ENCODE measurements around the gene MYRIP. TPM values are rescaled to one million over a fixed set of nuclear protein-coding genes. Genes with fewer than 3 reads are reported as not detected.
"Not testable (repeated sequence)": the region's sequence is repeated elsewhere in the genome, so short reads cannot be mapped to it uniquely, and the experiment has no call there.

The MYRIP gene
- total RNA-seq, 1 donor from 2014 or later: 1.0 TPM

- Histone ChIP-seq H3K9me3 (ENCODE audit: control insufficient read depth in 3 of 3, low read length in 3 of 3) (no peaks in the 10 kb centered on the region), H3K27ac (ENCODE audit: low read depth, low read length) (no peak overlapping the region), H3K27me3 (ENCODE audit: control insufficient read depth in 3 of 3, insufficient read depth in 3 of 3, low read length in 3 of 3) (no peaks in the 10 kb centered on the region), H3K4me1 (ENCODE audit: control insufficient read depth in 3 of 3, insufficient read depth in 3 of 3, low read length in 3 of 3) (peaks cover 0 to 12% (median 10%) of the 10 kb centered on the region in 3 donors), H3K4me3 (ENCODE audit: low read length in 3 of 3) (no peak overlapping the region), H3K9ac (ENCODE audit: low read depth in 1 of 3, low read length in 3 of 3) (no peak overlapping the region), H3K36me3 (ENCODE audit: control insufficient read depth in 3 of 3, insufficient read depth in 3 of 3, low read length in 3 of 3) (no peaks in the 10 kb centered on the region)
Observed at GRCh38 chr3:39781025-39781424, 28.4 kb upstream of the MYRIP start.

GRCh38 chr3:39781632-39782031 is 27.8 kb upstream of the MYRIP start:
- Histone ChIP-seq H3K9me3 (ENCODE audit: control insufficient read depth in 3 of 3, low read length in 3 of 3) (no peaks in the 10 kb centered on the region), H3K4me1 (ENCODE audit: control insufficient read depth in 3 of 3, insufficient read depth in 3 of 3, low read length in 3 of 3) (peaks cover 0 to 12% (median 10%) of the 10 kb centered on the region in 3 donors), H3K36me3 (ENCODE audit: control insufficient read depth in 3 of 3, insufficient read depth in 3 of 3, low read length in 3 of 3) (no peaks in the 10 kb centered on the region), H3K9ac (ENCODE audit: low read depth in 1 of 3, low read length in 3 of 3) (no peak overlapping the region), H3K27ac (ENCODE audit: low read depth, low read length) (peak overlapping the region; percentile 9), H3K4me3 (ENCODE audit: low read length in 3 of 3) (no peak overlapping the region), H3K27me3 (ENCODE audit: control insufficient read depth in 3 of 3, insufficient read depth in 3 of 3, low read length in 3 of 3) (no peaks in the 10 kb centered on the region)

- Histone ChIP-seq H3K4me1 (ENCODE audit: control insufficient read depth in 3 of 3, insufficient read depth in 3 of 3, low read length in 3 of 3) (peaks cover 0 to 12% (median 10%) of the 10 kb centered on the region in 3 donors), H3K4me3 (ENCODE audit: low read length in 3 of 3) (no peak overlapping the region), H3K9me3 (ENCODE audit: control insufficient read depth in 3 of 3, low read length in 3 of 3) (no peaks in the 10 kb centered on the region), H3K27ac (ENCODE audit: low read depth, low read length) (peak overlapping the region; percentile 9), H3K9ac (ENCODE audit: low read depth in 1 of 3, low read length in 3 of 3) (no peak overlapping the region), H3K27me3 (ENCODE audit: control insufficient read depth in 3 of 3, insufficient read depth in 3 of 3, low read length in 3 of 3) (no peaks in the 10 kb centered on the region), H3K36me3 (ENCODE audit: control insufficient read depth in 3 of 3, insufficient read depth in 3 of 3, low read length in 3 of 3) (no peaks in the 10 kb centered on the region)
Observed at GRCh38 chr3:39783680-39784079, 25.7 kb upstream of the MYRIP start.

GRCh38 chr3:39784922-39785321 is 24.5 kb upstream of the MYRIP start:
- no peak overlapping the region for H3K9ac ChIP-seq (ENCODE audit: low read depth in 1 of 3, low read length in 3 of 3)
- H3K4me1 ChIP-seq (ENCODE audit: control insufficient read depth in 3 of 3, insufficient read depth in 3 of 3, low read length in 3 of 3): peaks cover 0 to 12% (median 10%) of the 10 kb centered on the region in 3 donors
- H3K27ac ChIP-seq (ENCODE audit: low read depth, low read length): no peak overlapping the region
- no peaks in the 10 kb centered on the region for H3K36me3 ChIP-seq (ENCODE audit: control insufficient read depth in 3 of 3, insufficient read depth in 3 of 3, low read length in 3 of 3)
- H3K9me3 ChIP-seq (ENCODE audit: control insufficient read depth in 3 of 3, low read length in 3 of 3): no peaks in the 10 kb centered on the region
- no peak overlapping the region for H3K4me3 ChIP-seq (ENCODE audit: low read length in 3 of 3)
- H3K27me3 ChIP-seq (ENCODE audit: control insufficient read depth in 3 of 3, insufficient read depth in 3 of 3, low read length in 3 of 3): no peaks in the 10 kb centered on the region

GRCh38 chr3:39788128-39788883 is 21.1 kb upstream of the MYRIP start:
- peaks cover 0 to 6% (median 0%) of the 10 kb centered on the region in 3 donors for H3K4me1 ChIP-seq (ENCODE audit: control insufficient read depth in 3 of 3, insufficient read depth in 3 of 3, low read length in 3 of 3)
- H3K27ac ChIP-seq (ENCODE audit: low read depth, low read length): no peak overlapping the region
- no peaks in the 10 kb centered on the region for H3K27me3 ChIP-seq (ENCODE audit: control insufficient read depth in 3 of 3, insufficient read depth in 3 of 3, low read length in 3 of 3)
- no peaks in the 10 kb centered on the region for H3K36me3 ChIP-seq (ENCODE audit: control insufficient read depth in 3 of 3, insufficient read depth in 3 of 3, low read length in 3 of 3)
- H3K4me3 ChIP-seq (ENCODE audit: low read length in 3 of 3): no peak overlapping the region
- H3K9ac ChIP-seq (ENCODE audit: low read depth in 1 of 3, low read length in 3 of 3): no peak overlapping the region
- H3K9me3 ChIP-seq (ENCODE audit: control insufficient read depth in 3 of 3, low read length in 3 of 3): no peaks in the 10 kb centered on the region

GRCh38 chr3:39791603-39792002 is 17.8 kb upstream of the MYRIP start:
- no peak overlapping the region for H3K9ac ChIP-seq (ENCODE audit: low read depth in 1 of 3, low read length in 3 of 3)
- no peak overlapping the region for H3K4me3 ChIP-seq (ENCODE audit: low read length in 3 of 3)
- H3K9me3 ChIP-seq (ENCODE audit: control insufficient read depth in 3 of 3, low read length in 3 of 3): no peaks in the 10 kb centered on the region
- H3K4me1 ChIP-seq (ENCODE audit: control insufficient read depth in 3 of 3, insufficient read depth in 3 of 3, low read length in 3 of 3): no peaks in the 10 kb centered on the region
- H3K36me3 ChIP-seq (ENCODE audit: control insufficient read depth in 3 of 3, insufficient read depth in 3 of 3, low read length in 3 of 3): no peaks in the 10 kb centered on the region
- no peak overlapping the region for H3K27ac ChIP-seq (ENCODE audit: low read depth, low read length)
- H3K27me3 ChIP-seq (ENCODE audit: control insufficient read depth in 3 of 3, insufficient read depth in 3 of 3, low read length in 3 of 3): no peaks in the 10 kb centered on the region

GRCh38 chr3:39794880-39795279 is 14.5 kb upstream of the MYRIP start:
- no peaks in the 10 kb centered on the region for H3K4me1 ChIP-seq (ENCODE audit: control insufficient read depth in 3 of 3, insufficient read depth in 3 of 3, low read length in 3 of 3)
- H3K27ac ChIP-seq (ENCODE audit: low read depth, low read length): no peak overlapping the region
- H3K4me3 ChIP-seq (ENCODE audit: low read length in 3 of 3): no peak overlapping the region
- no peak overlapping the region for H3K9ac ChIP-seq (ENCODE audit: low read depth in 1 of 3, low read length in 3 of 3)
- H3K9me3 ChIP-seq (ENCODE audit: control insufficient read depth in 3 of 3, low read length in 3 of 3): no peaks in the 10 kb centered on the region
- no peaks in the 10 kb centered on the region for H3K36me3 ChIP-seq (ENCODE audit: control insufficient read depth in 3 of 3, insufficient read depth in 3 of 3, low read length in 3 of 3)
- no peaks in the 10 kb centered on the region for H3K27me3 ChIP-seq (ENCODE audit: control insufficient read depth in 3 of 3, insufficient read depth in 3 of 3, low read length in 3 of 3)

GRCh38 chr3:39801216-39801615 is 8.2 kb upstream of the MYRIP start:
- no peaks in the 10 kb centered on the region for H3K36me3 ChIP-seq (ENCODE audit: control insufficient read depth in 3 of 3, insufficient read depth in 3 of 3, low read length in 3 of 3)
- H3K27ac ChIP-seq (ENCODE audit: low read depth, low read length): no peak overlapping the region
- H3K27me3 ChIP-seq (ENCODE audit: control insufficient read depth in 3 of 3, insufficient read depth in 3 of 3, low read length in 3 of 3): no peaks in the 10 kb centered on the region
- H3K4me1 ChIP-seq (ENCODE audit: control insufficient read depth in 3 of 3, insufficient read depth in 3 of 3, low read length in 3 of 3): no peaks in the 10 kb centered on the region
- no peak overlapping the region for H3K9ac ChIP-seq (ENCODE audit: low read depth in 1 of 3, low read length in 3 of 3)
- no peak overlapping the region for H3K4me3 ChIP-seq (ENCODE audit: low read length in 3 of 3)
- no peaks in the 10 kb centered on the region for H3K9me3 ChIP-seq (ENCODE audit: control insufficient read depth in 3 of 3, low read length in 3 of 3)

GRCh38 chr3:39802486-39802885 is 6.9 kb upstream of the MYRIP start:
- not testable (repeated sequence) for H3K27ac ChIP-seq (ENCODE audit: low read depth, low read length); H3K9ac ChIP-seq (ENCODE audit: low read depth in 1 of 3, low read length in 3 of 3); H3K36me3 ChIP-seq (ENCODE audit: control insufficient read depth in 3 of 3, insufficient read depth in 3 of 3, low read length in 3 of 3); H3K4me1 ChIP-seq (ENCODE audit: control insufficient read depth in 3 of 3, insufficient read depth in 3 of 3, low read length in 3 of 3); H3K4me3 ChIP-seq (ENCODE audit: low read length in 3 of 3); H3K9me3 ChIP-seq (ENCODE audit: control insufficient read depth in 3 of 3, low read length in 3 of 3); H3K27me3 ChIP-seq (ENCODE audit: control insufficient read depth in 3 of 3, insufficient read depth in 3 of 3, low read length in 3 of 3)

GRCh38 chr3:39803956-39804355 is 5.5 kb upstream of the MYRIP start:
- Histone ChIP-seq H3K9me3 (ENCODE audit: control insufficient read depth in 3 of 3, low read length in 3 of 3) (no peaks in the 10 kb centered on the region), H3K27ac (ENCODE audit: low read depth, low read length) (no peak overlapping the region), H3K27me3 (ENCODE audit: control insufficient read depth in 3 of 3, insufficient read depth in 3 of 3, low read length in 3 of 3) (peaks cover 0 to 2% (median 0%) of the 10 kb centered on the region in 3 donors), H3K36me3 (ENCODE audit: control insufficient read depth in 3 of 3, insufficient read depth in 3 of 3, low read length in 3 of 3) (no peaks in the 10 kb centered on the region), H3K4me1 (ENCODE audit: control insufficient read depth in 3 of 3, insufficient read depth in 3 of 3, low read length in 3 of 3) (peaks cover 4 to 7% (median 5%) of the 10 kb centered on the region in 3 donors), H3K9ac (ENCODE audit: low read depth in 1 of 3, low read length in 3 of 3) (no peak overlapping the region), H3K4me3 (ENCODE audit: low read length in 3 of 3) (no peak overlapping the region)
